Nephron (organoid): ENCODE results near the gene GPRC5D.
A peak's percentile ranks its signal among the peaks of the same experiment; 100 is the strongest.

Experiments used
- H3K27ac Mint-ChIP-seq, 3 experiments: 2 replicates each; pipeline ENCODE4 v1.8.0; 2020; ENCODE audit warnings: mixed read lengths in 3 of 3, mild to moderate bottlenecking in 2 of 3, moderate library complexity in 1 of 3
- H3K27me3 Mint-ChIP-seq: 2 replicates; pipeline ENCODE4 v1.8.0; 2021; ENCODE audit warnings: low read depth, mild to moderate bottlenecking, moderate library complexity, mixed read lengths
- H3K36me3 Mint-ChIP-seq: 2 replicates; pipeline ENCODE4 v1.8.0; 2020; ENCODE audit warnings: low read depth, mixed read lengths
- H3K4me1 Mint-ChIP-seq: 2 replicates; pipeline ENCODE4 v1.8.0; 2020; ENCODE audit warnings: mixed read lengths
- H3K4me3 Mint-ChIP-seq, 3 experiments: 2 replicates each; pipeline ENCODE4 v1.8.0; 2020; ENCODE audit warnings: mild to moderate bottlenecking in 3 of 3, mixed read lengths in 3 of 3, moderate library complexity in 2 of 3
- H3K9me3 Mint-ChIP-seq: 2 replicates; pipeline ENCODE4 v1.8.0; 2020; ENCODE audit warnings: mixed read lengths
- TF ChIP-seq, protein P1 (sequence below), 3 experiments: fragments of 200-600 bp; sonication (generic); IDR thresholded peaks; one replicate each; pipeline ENCODE4 v1.5.0; 2021; ENCODE audit warnings: antibody characterized with exemption in 3 of 3; ENCODE audit not compliant: unreplicated experiment in 3 of 3

Gene GPRC5D

DNA sequence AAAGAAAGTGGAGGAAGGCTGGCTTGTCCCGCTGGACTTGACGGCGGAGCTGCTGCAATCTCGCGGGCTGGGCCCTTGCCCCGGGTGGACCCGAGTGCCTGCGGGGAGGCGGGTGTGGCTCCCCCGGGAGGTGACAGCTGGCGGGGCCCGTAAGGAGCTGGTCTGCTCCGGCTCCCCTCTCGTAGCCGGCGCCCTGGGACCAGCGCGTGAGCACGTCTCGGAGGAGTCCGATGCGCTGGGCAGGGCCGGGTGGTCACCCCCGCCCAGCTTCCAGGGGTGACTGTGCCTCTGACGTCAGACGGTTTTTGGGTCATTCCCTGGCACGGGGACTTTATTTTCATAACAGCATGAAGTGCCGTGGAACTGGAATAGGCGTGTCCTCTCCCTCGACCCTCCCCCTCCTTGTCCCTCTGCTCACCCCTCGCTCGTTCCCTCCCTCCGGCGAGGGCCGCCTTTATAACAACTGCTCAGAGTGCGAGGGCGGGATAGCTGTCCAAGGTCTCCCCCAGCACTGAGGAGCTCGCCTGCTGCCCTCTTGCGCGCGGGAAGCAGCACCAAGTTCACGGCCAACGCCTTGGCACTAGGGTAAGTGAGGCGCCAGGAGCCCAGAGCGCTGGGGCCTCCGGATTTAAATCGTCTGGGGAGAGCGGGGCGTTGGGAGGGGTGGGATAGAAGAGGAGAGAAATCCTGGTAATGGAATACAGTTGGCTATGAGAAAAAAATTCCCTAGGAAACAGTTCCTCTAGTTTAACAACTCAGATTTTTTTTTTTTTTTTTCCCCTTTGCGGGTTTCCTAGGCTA is 60.7 kb downstream of the GPRC5D start, which contains the start of gene GPRC5A:
Gene GPRC5A, plus strand, starts transcription at position 483 of the 801 bp plus-strand sequence. CDS start 16,688 bp downstream, outside the sequence.
- Mint-ChIP-seq H3K9me3 (no peaks in the 10 kb centered on the region), H3K4me1 (peaks cover 30% of the 10 kb centered on the region), H3K36me3 (no peaks in the 10 kb centered on the region), H3K4me3 (peak within 1 kb of the TSS; percentile 86 to 94 (median 89)), H3K27me3 (peaks cover 45% of the 10 kb centered on the region), H3K27ac (peak within 1 kb of the TSS; percentile 23 to 93 (median 91))
- TF ChIP-seq, protein P1, sequence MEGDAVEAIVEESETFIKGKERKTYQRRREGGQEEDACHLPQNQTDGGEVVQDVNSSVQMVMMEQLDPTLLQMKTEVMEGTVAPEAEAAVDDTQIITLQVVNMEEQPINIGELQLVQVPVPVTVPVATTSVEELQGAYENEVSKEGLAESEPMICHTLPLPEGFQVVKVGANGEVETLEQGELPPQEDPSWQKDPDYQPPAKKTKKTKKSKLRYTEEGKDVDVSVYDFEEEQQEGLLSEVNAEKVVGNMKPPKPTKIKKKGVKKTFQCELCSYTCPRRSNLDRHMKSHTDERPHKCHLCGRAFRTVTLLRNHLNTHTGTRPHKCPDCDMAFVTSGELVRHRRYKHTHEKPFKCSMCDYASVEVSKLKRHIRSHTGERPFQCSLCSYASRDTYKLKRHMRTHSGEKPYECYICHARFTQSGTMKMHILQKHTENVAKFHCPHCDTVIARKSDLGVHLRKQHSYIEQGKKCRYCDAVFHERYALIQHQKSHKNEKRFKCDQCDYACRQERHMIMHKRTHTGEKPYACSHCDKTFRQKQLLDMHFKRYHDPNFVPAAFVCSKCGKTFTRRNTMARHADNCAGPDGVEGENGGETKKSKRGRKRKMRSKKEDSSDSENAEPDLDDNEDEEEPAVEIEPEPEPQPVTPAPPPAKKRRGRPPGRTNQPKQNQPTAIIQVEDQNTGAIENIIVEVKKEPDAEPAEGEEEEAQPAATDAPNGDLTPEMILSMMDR (IDR thresholded peaks at IDR 0.05; ENCODE audit: unreplicated experiment in 3 of 3), result no peak
